Effector memory CD8-positive, alpha-beta T cell (primary cell): Measurements from ENCODE around the gene NCBP1.

Experiments
- ATAC-seq: fragments of 150-1000 bp; cut with Tn5 transposase; replicated peaks from 2 replicates; pipeline ENCODE4 v1.10.0; 2021; ENCODE audit warnings: mild to moderate bottlenecking, moderate library complexity
- DNase-seq, 3 experiments: peaks; one replicate each; pipeline ENCODE4 v3.0.0; 2021
- H3K27ac Mint-ChIP-seq, 2 donors: one replicate each; pipeline ENCODE4 v1.8.0; 2022; ENCODE audit warnings: mild to moderate bottlenecking in 2 of 2, mixed read lengths in 2 of 2, moderate library complexity in 2 of 2
- H3K27me3 Mint-ChIP-seq, 2 donors: one replicate each; pipeline ENCODE4 v1.8.0; 2022; ENCODE audit warnings: mixed read lengths in 2 of 2
- H3K36me3 Mint-ChIP-seq: one replicate; pipeline ENCODE4 v1.8.0; 2022; ENCODE audit warnings: mild to moderate bottlenecking, moderate library complexity, mixed read lengths; ENCODE audit not compliant: insufficient read depth
- H3K4me1 Mint-ChIP-seq, 2 donors: one replicate each; pipeline ENCODE4 v1.8.0; 2022; ENCODE audit warnings: low read depth in 2 of 2, mixed read lengths in 2 of 2
- H3K4me3 Mint-ChIP-seq, 2 donors: one replicate each; pipeline ENCODE4 v1.8.0; 2022; ENCODE audit warnings: mild to moderate bottlenecking in 2 of 2, mixed read lengths in 2 of 2, moderate library complexity in 2 of 2
- H3K9me3 Mint-ChIP-seq, 2 donors: one replicate each; pipeline ENCODE4 v1.8.0; 2022; ENCODE audit warnings: mixed read lengths in 2 of 2

The NCBP1 gene

DNA sequence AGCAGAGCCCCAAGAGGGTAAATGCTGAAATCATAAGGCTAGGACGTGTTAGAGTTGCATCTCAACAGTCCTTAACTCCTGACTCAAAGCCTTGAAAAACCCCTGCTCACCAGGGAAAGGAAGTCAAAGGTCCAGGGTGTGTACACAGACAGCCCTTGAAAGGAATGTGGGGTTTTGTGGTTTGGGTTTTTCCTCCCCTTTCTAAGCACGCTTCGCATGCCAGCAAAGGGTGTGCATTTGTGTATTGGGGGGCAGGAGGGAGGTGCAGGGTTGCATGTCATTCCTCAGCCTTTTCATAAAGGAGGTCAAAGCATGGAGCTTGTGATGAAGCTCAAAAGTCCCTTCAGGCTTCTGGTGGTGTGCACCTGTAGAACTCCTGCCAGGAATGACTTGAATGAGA lies 80.8 kb downstream of the NCBP1 start:
- Mint-ChIP-seq H3K9me3 (no peaks in the 10 kb centered on the region), H3K27ac (no peak overlapping the region), H3K36me3 (no peaks in the 10 kb centered on the region), H3K27me3 (peaks cover 7 to 15% of the 10 kb centered on the region in 2 donors), H3K4me1 (peaks cover 9 to 15% of the 10 kb centered on the region in 2 donors), H3K4me3 (no peak overlapping the region)
- DNase-seq (no peak), ATAC-seq (no peak)

DNA sequence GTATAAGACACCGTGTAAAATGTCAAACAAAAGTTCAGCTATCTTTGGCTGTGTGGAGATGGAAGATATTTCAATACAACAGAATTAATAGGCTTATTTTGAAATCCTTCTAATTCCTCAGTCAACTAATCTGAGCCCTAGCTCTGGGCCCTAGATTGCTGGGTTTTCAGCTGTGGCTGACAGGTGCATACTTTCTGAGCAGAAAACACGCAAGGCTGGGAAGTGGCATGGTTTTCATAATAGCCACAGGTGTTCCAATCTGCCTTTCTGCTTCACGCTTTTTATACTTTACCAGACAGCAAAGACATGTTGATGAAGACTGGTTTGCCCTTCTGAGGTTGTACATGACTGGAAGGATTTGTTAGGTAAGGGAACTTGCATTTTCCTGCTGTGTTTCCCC lies 84.2 kb downstream of the NCBP1 start:
- Mint-ChIP-seq H3K4me3 (no peak overlapping the region), H3K27me3 (peaks cover 6 to 10% of the 10 kb centered on the region in 2 donors), H3K36me3 (no peaks in the 10 kb centered on the region), H3K27ac (no peak overlapping the region), H3K4me1 (peaks cover 5 to 6% of the 10 kb centered on the region in 2 donors), H3K9me3 (peaks cover 0 to 7% of the 10 kb centered on the region in 2 donors)
- ATAC-seq = no peak
- DNase-seq = no peak

DNA sequence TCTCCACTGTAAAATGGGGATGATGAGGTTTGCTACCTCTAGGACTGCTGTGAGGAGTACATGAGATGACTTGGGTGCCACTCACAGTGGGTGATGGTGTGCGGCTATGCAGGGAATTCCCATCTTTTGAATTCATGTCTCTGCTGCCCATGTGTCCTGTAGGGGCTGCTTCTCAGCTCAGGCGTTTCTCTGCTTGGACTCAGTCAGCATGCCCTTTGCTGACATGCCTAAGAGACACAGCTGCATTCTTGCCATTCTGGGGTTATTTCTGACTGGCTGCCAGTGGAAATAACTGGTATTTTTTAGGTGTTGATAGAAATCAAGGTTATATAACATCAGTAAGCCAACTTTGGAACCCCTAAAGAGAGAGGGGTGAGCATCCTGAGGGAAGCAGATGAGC lies 87.8 kb downstream of the NCBP1 start:
- DNase-seq = no peak
- Mint-ChIP-seq H3K4me3 (no peak overlapping the region), H3K27ac (no peak overlapping the region), H3K36me3 (no peaks in the 10 kb centered on the region), H3K4me1 (no peaks in the 10 kb centered on the region), H3K9me3 (peaks cover 0 to 7% of the 10 kb centered on the region in 2 donors), H3K27me3 (peaks cover 26 to 30% of the 10 kb centered on the region in 2 donors)
- ATAC-seq = no peak

DNA sequence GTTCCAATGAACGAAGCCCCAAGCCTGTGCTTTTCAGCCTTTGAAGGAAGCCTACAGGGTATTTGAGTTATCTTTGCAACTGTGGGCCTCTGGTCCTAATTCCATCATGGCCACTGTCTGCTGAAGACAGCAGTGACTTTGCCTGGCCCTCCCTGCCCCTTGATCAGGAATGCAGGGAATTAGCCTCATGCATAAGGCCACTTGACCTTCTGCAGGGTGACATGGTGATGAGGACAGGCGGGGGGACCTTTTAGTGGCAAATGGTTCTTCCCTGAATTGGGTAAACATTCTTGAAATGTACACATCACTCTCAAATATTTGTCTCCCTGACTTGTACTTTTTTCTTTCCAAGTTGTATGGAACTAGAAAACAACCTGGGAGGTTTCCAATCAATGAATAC lies 88.7 kb downstream of the NCBP1 start:
- peaks cover 26 to 30% of the 10 kb centered on the region in 2 donors for H3K27me3 Mint-ChIP-seq
- no peaks in the 10 kb centered on the region for H3K36me3 Mint-ChIP-seq
- no peak overlapping the region for H3K27ac Mint-ChIP-seq
- no peaks in the 10 kb centered on the region for H3K4me1 Mint-ChIP-seq
- ATAC-seq (no peak), DNase-seq (no peak)
- H3K4me3 Mint-ChIP-seq = no peak overlapping the region
- H3K9me3 Mint-ChIP-seq = peaks cover 0 to 7% of the 10 kb centered on the region in 2 donors
